OCI-LY7 (cell line): ENCODE measurements around the gene EMC9. TPM values are rescaled to one million over a fixed set of nuclear protein-coding genes. Genes with fewer than 3 reads are reported as not detected.

ENCODE experiments used
- BruUV-seq: library from RNA; stranded (reverse); fragments of 400-500 nt; replicated peaks from 2 replicates; lab custom pipeline; 2021; lab: Mats Ljungman, UMichigan
- CTCF ChIA-PET: fragments of 300-600 bp; sonication (Branson Sonifier 250); formaldehyde crosslinking; loops from one replicate; lab custom pipeline; 2022; ENCODE audit warnings: antibody characterized with exemption; ENCODE audit not compliant: unreplicated experiment; lab: Charles Lee
- POLR2A ChIA-PET: fragments of 300-600 bp; sonication (Branson Sonifier 250); formaldehyde crosslinking; loops from one replicate; lab custom pipeline; 2022; ENCODE audit warnings: antibody characterized with exemption; lab: Charles Lee
- DNase-seq: peaks from one replicate; pipeline ENCODE4 v3.0.0-alpha.2; 2015; ENCODE audit warnings: low spot score
- H2AFZ ChIP-seq: fragments of 200-600 bp; sonication (generic), shearing (Covaris generic); 2 replicates; pipeline ENCODE4 v1.6.1; 2014; ENCODE audit warnings: mild to moderate bottlenecking, antibody characterized with exemption, low read length, moderate library complexity
- H3K27ac ChIP-seq: fragments of 200-600 bp; sonication (generic); 2 replicates; pipeline ENCODE4 v1.5.1; 2014; ENCODE audit warnings: mixed run types, low read depth, mild to moderate bottlenecking, moderate library complexity, low read length, inconsistent platforms; ENCODE audit not compliant: poor library complexity, severe bottlenecking
- H3K36me3 ChIP-seq: fragments of 200-600 bp; sonication (generic); 2 replicates; pipeline ENCODE4 v1.6.1; 2014; ENCODE audit warnings: mild to moderate bottlenecking, antibody characterized with exemption, low read length, moderate library complexity, mixed read lengths; ENCODE audit not compliant: insufficient read depth
- H3K4me1 ChIP-seq: fragments of 200-600 bp; sonication (generic); 2 replicates; pipeline ENCODE4 v1.5.1; 2014; ENCODE audit warnings: mild to moderate bottlenecking, low read length; ENCODE audit not compliant: insufficient read depth, poor library complexity, severe bottlenecking
- H3K4me2 ChIP-seq: fragments of 200-600 bp; sonication (generic); 2 replicates; pipeline ENCODE4 v1.6.1; 2014; ENCODE audit warnings: mild to moderate bottlenecking, low read length
- H3K4me3 ChIP-seq: fragments of 200-600 bp; sonication (generic); 2 replicates; pipeline ENCODE4 v1.5.1; 2014; ENCODE audit warnings: mild to moderate bottlenecking, low read depth, low read length; ENCODE audit not compliant: poor library complexity, severe bottlenecking
- H3K79me2 ChIP-seq: fragments of 200-600 bp; sonication (generic); 2 replicates; pipeline ENCODE4 v1.6.1; 2016; ENCODE audit warnings: low read depth, mild to moderate bottlenecking, low read length, moderate library complexity, mixed read lengths; ENCODE audit not compliant: insufficient read depth
- H3K9me2 ChIP-seq: fragments of 200-600 bp; sonication (generic); 2 replicates; pipeline ENCODE4 v1.6.1; 2016; ENCODE audit warnings: mild to moderate bottlenecking, low read length, mixed read lengths; ENCODE audit not compliant: insufficient read depth
- H3K9me3 ChIP-seq: fragments of 200-600 bp; sonication (generic); 2 replicates; pipeline ENCODE4 v1.6.1; 2014; ENCODE audit warnings: mild to moderate bottlenecking, mixed run types, low read length, mixed read lengths
- H4K20me1 ChIP-seq: fragments of 200-600 bp; sonication (generic); 2 replicates; pipeline ENCODE4 v1.6.1; 2014; ENCODE audit warnings: mild to moderate bottlenecking, antibody characterized with exemption, low read length, moderate library complexity, mixed read lengths; ENCODE audit not compliant: insufficient read depth
- EZH2phosphoT487 ChIP-seq: fragments of 200-600 bp; sonication (generic); IDR thresholded peaks from 2 replicates; pipeline ENCODE4 v1.6.1; 2018; ENCODE audit warnings: low read depth, borderline replicate concordance, mild to moderate bottlenecking, mixed run types, antibody characterized with exemption, low read length, moderate library complexity, mixed read lengths
- intact Hi-C: fragments of 100-400 bp; cut with micrococcal nuclease; formaldehyde crosslinking; loops from one replicate; pipeline ENCODE4 v1.10.0; 2022; ENCODE audit not compliant: unreplicated experiment
- total RNA-seq, 2 experiments: library from RNA; depleted of rRNA in 1 of 2; stranded (reverse); fragments of >200 nt in 1 of 2; shearing (Covaris generic) in 1 of 2; gene quantifications; 2 replicates each; pipeline ENCODE4 v1.2.3, GENCODE V29; 2014 to 2022
- TF ChIP-seq, protein P1 (sequence below): fragments of 200-600 bp; sonication (generic); conservative IDR thresholded peaks from 2 replicates; pipeline ENCODE4 v1.5.1; 2014; ENCODE audit warnings: mild to moderate bottlenecking, antibody characterized with exemption, low read length, moderate library complexity, mixed read lengths

EMC9 gene
- total RNA-seq, 2 experiments from 2014 or later = 72.0 to 74.8 TPM

DNA sequence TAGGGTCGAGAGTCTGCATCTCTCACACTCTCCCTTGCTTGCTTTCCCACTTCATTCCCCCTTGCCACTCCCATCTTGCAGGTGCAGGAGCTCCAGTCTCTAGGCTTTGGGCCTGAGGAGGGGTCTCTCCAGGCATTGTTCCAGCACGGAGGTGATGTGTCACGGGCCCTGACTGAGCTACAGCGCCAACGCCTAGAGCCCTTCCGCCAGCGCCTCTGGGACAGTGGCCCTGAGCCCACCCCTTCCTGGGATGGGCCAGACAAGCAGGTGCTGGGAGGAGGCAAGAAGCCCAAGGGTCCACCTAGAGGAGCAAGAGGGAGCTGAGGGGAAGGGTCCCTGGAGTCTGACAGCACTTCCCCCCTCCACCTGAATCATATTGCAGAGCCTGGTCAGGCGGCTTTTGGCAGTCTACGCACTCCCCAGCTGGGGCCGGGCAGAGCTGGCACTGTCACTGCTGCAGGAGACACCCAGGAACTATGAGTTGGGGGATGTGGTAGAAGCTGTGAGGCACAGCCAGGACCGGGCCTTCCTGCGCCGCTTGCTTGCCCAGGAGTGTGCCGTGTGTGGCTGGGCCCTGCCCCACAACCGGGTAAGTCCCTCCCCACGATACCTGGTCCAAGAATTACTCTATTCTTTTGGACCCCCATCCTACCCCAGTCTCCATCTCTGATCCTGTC is 10.2 kb upstream of the EMC9 start:
- Histone ChIP-seq H4K20me1 (no peaks in the 10 kb centered on the region), H3K9me3 (no peaks in the 10 kb centered on the region), H3K4me3 (no peak overlapping the region), H3K79me2 (peaks cover 7% of the 10 kb centered on the region; the same call in 1 of the 2 replicates), H3K9me2 (no peaks in the 10 kb centered on the region), H3K27ac (no peak overlapping the region), H3K4me1 (peaks cover 8% of the 10 kb centered on the region), H3K36me3 (peaks cover 59% of the 10 kb centered on the region), H2AFZ (no peak overlapping the region), H3K4me2 (no peak overlapping the region)
- TF ChIP-seq, protein P1, sequence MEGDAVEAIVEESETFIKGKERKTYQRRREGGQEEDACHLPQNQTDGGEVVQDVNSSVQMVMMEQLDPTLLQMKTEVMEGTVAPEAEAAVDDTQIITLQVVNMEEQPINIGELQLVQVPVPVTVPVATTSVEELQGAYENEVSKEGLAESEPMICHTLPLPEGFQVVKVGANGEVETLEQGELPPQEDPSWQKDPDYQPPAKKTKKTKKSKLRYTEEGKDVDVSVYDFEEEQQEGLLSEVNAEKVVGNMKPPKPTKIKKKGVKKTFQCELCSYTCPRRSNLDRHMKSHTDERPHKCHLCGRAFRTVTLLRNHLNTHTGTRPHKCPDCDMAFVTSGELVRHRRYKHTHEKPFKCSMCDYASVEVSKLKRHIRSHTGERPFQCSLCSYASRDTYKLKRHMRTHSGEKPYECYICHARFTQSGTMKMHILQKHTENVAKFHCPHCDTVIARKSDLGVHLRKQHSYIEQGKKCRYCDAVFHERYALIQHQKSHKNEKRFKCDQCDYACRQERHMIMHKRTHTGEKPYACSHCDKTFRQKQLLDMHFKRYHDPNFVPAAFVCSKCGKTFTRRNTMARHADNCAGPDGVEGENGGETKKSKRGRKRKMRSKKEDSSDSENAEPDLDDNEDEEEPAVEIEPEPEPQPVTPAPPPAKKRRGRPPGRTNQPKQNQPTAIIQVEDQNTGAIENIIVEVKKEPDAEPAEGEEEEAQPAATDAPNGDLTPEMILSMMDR = no peak
- no peak for TF ChIP-seq EZH2phosphoT487
- intact Hi-C loops = no loop called here
- POLR2A ChIA-PET = interaction anchor here (0.8 kb wide), 2 partner anchors 24 to 37 kb away, joined by 4 read pairs; partner anchors contain the start of genes DCAF11 and NRL
- CTCF ChIA-PET = interaction anchor here (2.2 kb wide), 1 partner anchor 10 kb away, joined by 6 read pairs; the partner anchor contains the start of gene IRF9
- BruUV-seq = no TSS peak
- no peak for DNase-seq

DNA sequence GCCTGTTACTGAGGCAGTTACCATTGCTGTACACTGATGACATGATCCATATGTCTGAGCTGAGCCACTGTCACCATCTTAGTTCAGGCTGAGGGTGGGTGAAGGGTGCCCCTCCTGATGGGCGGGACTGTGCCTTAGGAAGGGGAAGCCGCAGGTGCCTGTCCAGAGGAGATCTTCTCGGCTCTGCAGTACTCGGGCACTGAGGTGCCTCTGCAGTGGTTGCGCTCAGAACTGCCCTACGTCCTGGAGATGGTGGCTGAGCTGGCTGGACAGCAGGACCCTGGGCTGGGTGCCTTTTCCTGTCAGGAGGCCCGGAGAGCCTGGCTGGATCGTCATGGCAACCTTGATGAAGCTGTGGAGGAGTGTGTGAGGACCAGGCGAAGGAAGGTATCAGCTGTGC is 9.6 kb upstream of the EMC9 start:
- Histone ChIP-seq H3K4me1 (peaks cover 8% of the 10 kb centered on the region), H3K27ac (no peak overlapping the region), H3K4me2 (no peak overlapping the region), H3K9me2 (no peaks in the 10 kb centered on the region), H4K20me1 (no peaks in the 10 kb centered on the region), H3K4me3 (no peak overlapping the region), H3K79me2 (peaks cover 10% of the 10 kb centered on the region; the same call in 1 of the 2 replicates), H3K36me3 (peaks cover 56% of the 10 kb centered on the region), H3K9me3 (no peaks in the 10 kb centered on the region), H2AFZ (no peak overlapping the region)
- ChIA-PET CTCF (interaction anchor here (2.2 kb wide), 1 partner anchor 10 kb away, joined by 6 read pairs; the partner anchor contains the start of gene IRF9), POLR2A (interaction anchor here (0.6 to 0.8 kb wide), 3 partner anchors 24 to 830 kb away, joined by 4 read pairs; partner anchors contain the start of genes DCAF11, NRL and PABPN1)
- no peak for TF ChIP-seq EZH2phosphoT487
- TF ChIP-seq, protein P1 = no peak
- intact Hi-C loops = no loop called here
- no peak for DNase-seq
- no TSS peak for BruUV-seq
